ENCODE results near the gene PSME4.

PSME4 gene

DNA sequence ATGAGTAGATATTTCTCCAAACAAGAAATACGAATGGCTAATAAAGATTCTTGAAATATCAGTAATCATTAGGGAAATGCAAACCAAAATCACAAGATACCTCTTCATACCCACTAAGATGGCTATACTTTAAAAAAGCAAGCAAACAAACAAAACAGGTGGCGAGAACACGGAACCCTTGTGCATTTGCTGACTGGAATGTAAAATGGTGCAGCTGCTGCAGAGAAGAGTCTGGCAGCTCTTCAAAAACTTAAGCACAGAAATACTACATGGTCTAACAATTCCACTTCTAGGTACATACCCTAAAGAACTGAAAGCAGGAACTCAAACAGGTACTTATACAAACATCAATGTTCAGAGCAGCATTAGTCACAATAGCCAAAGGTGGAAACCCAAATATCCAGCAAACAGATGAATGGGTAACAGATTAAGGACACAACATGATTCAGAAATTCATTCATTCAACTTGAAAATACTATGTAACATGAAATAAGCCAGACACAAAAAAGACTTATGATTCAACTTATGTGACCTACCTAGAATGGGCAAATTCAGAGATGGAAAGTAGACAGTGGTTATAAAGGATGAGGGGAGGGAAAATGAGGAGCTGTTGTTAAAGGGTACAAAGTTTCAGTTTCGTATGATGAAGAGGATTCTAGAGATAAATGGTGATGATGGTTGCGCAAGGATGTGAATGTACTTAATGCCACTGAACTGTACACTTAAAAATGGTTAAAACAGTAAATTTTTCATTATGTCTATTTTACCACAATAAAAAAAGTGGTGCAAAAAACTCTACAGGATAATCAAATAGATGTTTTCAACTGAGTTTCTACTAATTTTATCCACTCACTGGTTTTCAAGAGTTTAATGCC lies 84.2 kb downstream of the PSME4 start:
- TF ChIP-seq, protein P1, sequence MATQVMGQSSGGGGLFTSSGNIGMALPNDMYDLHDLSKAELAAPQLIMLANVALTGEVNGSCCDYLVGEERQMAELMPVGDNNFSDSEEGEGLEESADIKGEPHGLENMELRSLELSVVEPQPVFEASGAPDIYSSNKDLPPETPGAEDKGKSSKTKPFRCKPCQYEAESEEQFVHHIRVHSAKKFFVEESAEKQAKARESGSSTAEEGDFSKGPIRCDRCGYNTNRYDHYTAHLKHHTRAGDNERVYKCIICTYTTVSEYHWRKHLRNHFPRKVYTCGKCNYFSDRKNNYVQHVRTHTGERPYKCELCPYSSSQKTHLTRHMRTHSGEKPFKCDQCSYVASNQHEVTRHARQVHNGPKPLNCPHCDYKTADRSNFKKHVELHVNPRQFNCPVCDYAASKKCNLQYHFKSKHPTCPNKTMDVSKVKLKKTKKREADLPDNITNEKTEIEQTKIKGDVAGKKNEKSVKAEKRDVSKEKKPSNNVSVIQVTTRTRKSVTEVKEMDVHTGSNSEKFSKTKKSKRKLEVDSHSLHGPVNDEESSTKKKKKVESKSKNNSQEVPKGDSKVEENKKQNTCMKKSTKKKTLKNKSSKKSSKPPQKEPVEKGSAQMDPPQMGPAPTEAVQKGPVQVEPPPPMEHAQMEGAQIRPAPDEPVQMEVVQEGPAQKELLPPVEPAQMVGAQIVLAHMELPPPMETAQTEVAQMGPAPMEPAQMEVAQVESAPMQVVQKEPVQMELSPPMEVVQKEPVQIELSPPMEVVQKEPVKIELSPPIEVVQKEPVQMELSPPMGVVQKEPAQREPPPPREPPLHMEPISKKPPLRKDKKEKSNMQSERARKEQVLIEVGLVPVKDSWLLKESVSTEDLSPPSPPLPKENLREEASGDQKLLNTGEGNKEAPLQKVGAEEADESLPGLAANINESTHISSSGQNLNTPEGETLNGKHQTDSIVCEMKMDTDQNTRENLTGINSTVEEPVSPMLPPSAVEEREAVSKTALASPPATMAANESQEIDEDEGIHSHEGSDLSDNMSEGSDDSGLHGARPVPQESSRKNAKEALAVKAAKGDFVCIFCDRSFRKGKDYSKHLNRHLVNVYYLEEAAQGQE (IDR thresholded peaks at IDR 0.05; ENCODE audit: insufficient read depth in 1 of 2, low read depth in 2 of 2, low read length in 2 of 2) = no peak
- TF ChIP-seq TAF1 (IDR thresholded peaks at IDR 0.05; ENCODE audit: borderline replicate concordance, insufficient read depth, low read length) (no peak), POLR2AphosphoS5 (IDR thresholded peaks at IDR 0.05; ENCODE audit: low read depth, low read length) (no peak), FOXP2 (optimal IDR thresholded peaks at IDR 0.05; ENCODE audit: borderline replicate concordance, extremely low read depth, extremely low read length, insufficient read depth) (no peak)

DNA sequence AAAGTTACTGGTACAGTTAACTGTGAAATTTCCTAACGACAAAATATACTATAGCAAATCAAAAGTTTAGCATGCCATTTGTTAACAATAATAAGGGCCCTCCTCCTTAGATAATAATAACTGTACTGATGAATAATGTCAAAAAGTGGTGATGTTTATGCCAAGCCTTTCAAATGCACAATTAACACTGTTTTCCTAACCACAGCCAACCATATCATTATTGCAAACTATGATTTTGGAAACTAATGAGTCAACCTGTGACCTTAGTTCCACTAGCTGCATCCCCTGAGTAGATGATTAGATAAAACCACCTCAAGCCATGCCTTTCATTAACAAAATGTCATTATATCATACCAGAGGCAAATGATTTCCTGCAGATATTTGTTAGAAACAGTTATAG lies 85.9 kb downstream of the PSME4 start:
- TF ChIP-seq FOXP2 (optimal IDR thresholded peaks at IDR 0.05; ENCODE audit: borderline replicate concordance, extremely low read depth, extremely low read length, insufficient read depth) = no peak
- TF ChIP-seq POLR2AphosphoS5 (IDR thresholded peaks at IDR 0.05; ENCODE audit: low read depth, low read length) = no peak
- TF ChIP-seq, protein P1 (IDR thresholded peaks at IDR 0.05; ENCODE audit: insufficient read depth in 1 of 2, low read depth in 2 of 2, low read length in 2 of 2) = no peak
- no peak for TF ChIP-seq TAF1 (IDR thresholded peaks at IDR 0.05; ENCODE audit: borderline replicate concordance, insufficient read depth, low read length)
- TF ChIP-seq SIN3A (IDR thresholded peaks at IDR 0.05; ENCODE audit: borderline replicate concordance, insufficient read depth, low read length) = no peak

DNA sequence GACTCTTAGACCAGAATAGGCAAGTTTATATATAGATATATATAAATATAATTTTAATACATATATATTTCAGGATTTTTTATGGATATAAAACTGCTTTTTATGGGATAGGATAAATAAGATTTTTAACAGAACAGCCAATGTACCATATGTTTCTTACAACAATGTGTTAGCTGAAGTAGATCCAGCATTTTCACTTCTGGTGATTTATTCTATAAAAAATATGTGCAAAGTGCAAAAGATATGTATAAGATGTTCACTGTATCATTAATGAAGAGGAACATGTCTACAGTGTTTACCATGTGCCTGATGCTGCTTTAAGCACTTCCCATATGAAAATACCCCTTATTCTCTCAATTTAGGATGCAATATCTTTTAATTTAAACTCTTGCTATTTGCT lies 88.8 kb downstream of the PSME4 start:
- TF ChIP-seq SIN3A (IDR thresholded peaks at IDR 0.05; ENCODE audit: borderline replicate concordance, insufficient read depth, low read length) (no peak), TAF1 (IDR thresholded peaks at IDR 0.05; ENCODE audit: borderline replicate concordance, insufficient read depth, low read length) (no peak), POLR2AphosphoS5 (IDR thresholded peaks at IDR 0.05; ENCODE audit: low read depth, low read length) (no peak)
- TF ChIP-seq, protein P1 (IDR thresholded peaks at IDR 0.05; ENCODE audit: insufficient read depth in 1 of 2, low read depth in 2 of 2, low read length in 2 of 2) = no peak

DNA sequence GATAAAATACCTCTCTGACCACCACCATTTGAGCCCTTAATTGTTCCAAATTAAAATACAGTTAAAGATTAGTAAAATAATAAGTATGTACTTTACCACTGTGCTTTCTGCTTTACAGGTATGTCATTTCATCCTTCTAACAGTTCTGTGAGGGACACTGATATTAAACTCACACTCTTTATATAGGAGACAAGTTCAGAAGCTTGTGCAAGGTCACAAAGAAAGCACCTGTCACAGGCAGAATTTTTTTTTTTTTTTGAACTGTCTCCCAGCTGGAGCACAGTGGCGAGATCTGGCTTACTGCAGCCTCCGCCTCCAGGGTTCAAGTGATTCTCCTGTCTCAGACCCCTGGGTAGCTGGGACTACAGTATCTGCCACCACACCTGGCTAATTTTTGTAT lies 89.4 kb downstream of the PSME4 start:
- TF ChIP-seq SIN3A (IDR thresholded peaks at IDR 0.05; ENCODE audit: borderline replicate concordance, insufficient read depth, low read length) (no peak), TAF1 (IDR thresholded peaks at IDR 0.05; ENCODE audit: borderline replicate concordance, insufficient read depth, low read length) (no peak), FOXP2 (optimal IDR thresholded peaks at IDR 0.05; ENCODE audit: borderline replicate concordance, extremely low read depth, extremely low read length, insufficient read depth) (no peak), POLR2AphosphoS5 (IDR thresholded peaks at IDR 0.05; ENCODE audit: low read depth, low read length) (no peak)
- TF ChIP-seq, protein P1 (IDR thresholded peaks at IDR 0.05; ENCODE audit: insufficient read depth in 1 of 2, low read depth in 2 of 2, low read length in 2 of 2) = no peak

All from PFSK-1 (cell line).